Measurements from ENCODE around the gene EEF2.
"Not testable (repeated sequence)": the region's sequence is repeated elsewhere in the genome, so short reads cannot be mapped to it uniquely, and the experiment has no call there.

Gene EEF2

GRCh38 chr19:4015705-4016402 lies 30.6 kb upstream of the EEF2 start:
- DNase-seq (ENCODE audit: low read depth in 3 of 3, low spot score in 1 of 3) = no peak

GRCh38 chr19:4014541-4015491 lies 29.6 kb upstream of the EEF2 start:
- DNase-seq (ENCODE audit: low read depth in 3 of 3, low spot score in 1 of 3) = peak in 1 of 3 donors; percentile 32

- DNase-seq (ENCODE audit: low read depth in 3 of 3, low spot score in 1 of 3) = no peak
Measured at GRCh38 chr19:4013886-4014540, 28.8 kb upstream of the EEF2 start.

- DNase-seq (ENCODE audit: low read depth in 3 of 3, low spot score in 1 of 3) = no peak
Measured at GRCh38 chr19:4012975-4013634, 27.8 kb upstream of the EEF2 start.

GRCh38 chr19:4012092-4012974 lies 27.1 kb upstream of the EEF2 start:
- no peak for DNase-seq (ENCODE audit: low read depth in 3 of 3, low spot score in 1 of 3)

- not testable (repeated sequence) for DNase-seq (ENCODE audit: low read depth in 3 of 3, low spot score in 1 of 3)
Measured at GRCh38 chr19:4011430-4011829, 26.2 kb upstream of the EEF2 start.

- DNase-seq (ENCODE audit: low read depth in 3 of 3, low spot score in 1 of 3) = no peak
Measured at GRCh38 chr19:4010808-4011110, 25.5 kb upstream of the EEF2 start.

- no peak for DNase-seq (ENCODE audit: low read depth in 3 of 3, low spot score in 1 of 3)
Measured at GRCh38 chr19:4009990-4010807, 24.9 kb upstream of the EEF2 start.

- DNase-seq (ENCODE audit: low read depth in 3 of 3, low spot score in 1 of 3) = no peak
Measured at GRCh38 chr19:4007836-4008539, 22.7 kb upstream of the EEF2 start.

- DNase-seq (ENCODE audit: low read depth in 3 of 3, low spot score in 1 of 3) = peak; percentile 88 to 95 (median 91)
Measured at GRCh38 chr19:4007021-4007835, 22.0 kb upstream of the EEF2 start, which contains the start of gene PIAS4. Gene PIAS4, plus strand, starts transcription at chr19:4007736. Its CDS starts 25 bp downstream, at chr19:4007761.

GRCh38 chr19:4005436-4005835 lies 20.2 kb upstream of the EEF2 start:
- DNase-seq (ENCODE audit: low read depth in 3 of 3, low spot score in 1 of 3) = not testable (repeated sequence)

- not testable (repeated sequence) for DNase-seq (ENCODE audit: low read depth in 3 of 3, low spot score in 1 of 3)
Measured at GRCh38 chr19:4000798-4001197, 15.5 kb upstream of the EEF2 start.

GRCh38 chr19:3998667-3999412 lies 13.6 kb upstream of the EEF2 start:
- not testable (repeated sequence) for DNase-seq (ENCODE audit: low read depth in 3 of 3, low spot score in 1 of 3)

GRCh38 chr19:3995607-3996006 lies 10.3 kb upstream of the EEF2 start:
- no peak for DNase-seq (ENCODE audit: low read depth in 3 of 3, low spot score in 1 of 3)

- no peak for DNase-seq (ENCODE audit: low read depth in 3 of 3, low spot score in 1 of 3)
Measured at GRCh38 chr19:3990815-3991117, 5.5 kb upstream of the EEF2 start.

- DNase-seq (ENCODE audit: low read depth in 3 of 3, low spot score in 1 of 3) = peak; percentile 73 to 80 (median 75)
Measured at GRCh38 chr19:3987619-3988371, 2.5 kb upstream of the EEF2 start.

Data from stimulated activated CD4-positive, alpha-beta T cell treated with anti-CD3 and anti-CD28 coated beads, TNF-alpha, amount 100 ng/mL, for 1 hour (primary cell).